Caco-2 (cell line): ENCODE measurements around the gene ARL4A. TPM values are rescaled to one million over a fixed set of nuclear protein-coding genes. Genes with fewer than 3 reads are reported as not detected.

Experiments used
- BruUV-seq: library from RNA; stranded (reverse); fragments of 400-500 nt; replicated peaks from 2 replicates; lab custom pipeline; 2021; lab: Mats Ljungman, UMichigan
- CTCF ChIA-PET: fragments of 300-600 bp; sonication (Branson Sonifier 250); formaldehyde crosslinking; loops from one replicate; lab custom pipeline; 2022; ENCODE audit warnings: antibody characterized with exemption; lab: Charles Lee
- POLR2A ChIA-PET: fragments of 300-600 bp; sonication (Branson Sonifier 250); formaldehyde crosslinking; loops from one replicate; lab custom pipeline; 2022; ENCODE audit warnings: antibody characterized with exemption; lab: Charles Lee
- DNase-seq, 2 experiments: peaks; one replicate each; pipeline versions ENCODE4 v3.0.0 to v3.0.0-alpha.2; 2020 to 2022
- H3K27me3 ChIP-seq: replicated peaks from 2 replicates; pipeline ENCODE4 v1.6.0; 2011; ENCODE audit warnings: low read length; ENCODE audit not compliant: control insufficient read depth, insufficient read depth
- H3K36me3 ChIP-seq: 2 replicates; pipeline ENCODE4 v1.5.1; 2011; ENCODE audit warnings: low read length; ENCODE audit not compliant: control insufficient read depth, insufficient read depth
- H3K4me1 ChIP-seq: fragments of 250-450 bp; sonication (Bioruptor Pico); 2 replicates; pipeline ENCODE4 v1.5.1; 2020; ENCODE audit warnings: mild to moderate bottlenecking
- H3K4me3 ChIP-seq: 2 replicates; pipeline ENCODE4 v1.5.1; 2011; ENCODE audit warnings: low read depth, mild to moderate bottlenecking, control low read depth, low read length
- H3K9me3 ChIP-seq: fragments of 250-450 bp; sonication (Bioruptor Pico); 2 replicates; pipeline ENCODE4 v1.5.1; 2020; ENCODE audit warnings: mild to moderate bottlenecking, moderate library complexity
- H3K27ac Mint-ChIP-seq: one replicate; pipeline ENCODE4 v1.8.0; 2022; ENCODE audit warnings: mixed read lengths; ENCODE audit not compliant: unreplicated experiment
- H3K27me3 Mint-ChIP-seq: one replicate; pipeline ENCODE4 v1.8.0; 2022; ENCODE audit warnings: mixed read lengths; ENCODE audit not compliant: insufficient read depth, unreplicated experiment
- H3K36me3 Mint-ChIP-seq: one replicate; pipeline ENCODE4 v1.8.0; 2022; ENCODE audit warnings: mild to moderate bottlenecking, mixed read lengths; ENCODE audit not compliant: insufficient read depth, unreplicated experiment
- H3K4me1 Mint-ChIP-seq: one replicate; pipeline ENCODE4 v1.8.0; 2022; ENCODE audit warnings: low read depth, mixed read lengths; ENCODE audit not compliant: unreplicated experiment
- H3K4me3 Mint-ChIP-seq: one replicate; pipeline ENCODE4 v1.8.0; 2022; ENCODE audit warnings: mild to moderate bottlenecking, moderate library complexity, mixed read lengths; ENCODE audit not compliant: unreplicated experiment
- H3K9me3 Mint-ChIP-seq: one replicate; pipeline ENCODE4 v1.8.0; 2022; ENCODE audit warnings: mixed read lengths; ENCODE audit not compliant: unreplicated experiment
- intact Hi-C: fragments of 100-400 bp; cut with micrococcal nuclease; formaldehyde crosslinking; loops from one replicate; pipeline ENCODE4 v1.10.0; 2022; ENCODE audit not compliant: unreplicated experiment
- total RNA-seq: library from RNA; stranded (reverse); gene quantifications from 2 replicates; pipeline ENCODE4 v1.2.3, GENCODE V29; 2022
- TF ChIP-seq, protein P1 (sequence below), 2 experiments: fragments of 200-600 bp in 1 of 2; IDR thresholded peaks; 1 replicate in 1 of 2; 2 replicates in 1 of 2; pipeline versions ENCODE4 v1.5.1 to v1.8.0; 2011 to 2022; ENCODE audit warnings: antibody characterized with exemption in 1 of 2, control low read depth in 1 of 2, inconsistent platforms in 1 of 2, low read depth in 1 of 2, low read length in 1 of 2, mild to moderate bottlenecking in 1 of 2, moderate library complexity in 1 of 2; ENCODE audit not compliant: insufficient read depth in 1 of 2, severe bottlenecking in 1 of 2, unreplicated experiment in 1 of 2

ARL4A gene
- total RNA-seq, 1 experiment from 2014 or later = 40.6 TPM

- H3K36me3 Mint-ChIP-seq = no peaks in the 10 kb centered on the region
- intact Hi-C loops = loop anchor here (2.0 kb wide), 1 partner anchor 87 kb away; no protein-coding TSS in a partner anchor
- peaks cover 20% of the 10 kb centered on the region for H3K4me1 Mint-ChIP-seq
- Histone ChIP-seq H3K36me3 (no peaks in the 10 kb centered on the region), H3K4me1 (peaks cover 12% of the 10 kb centered on the region), H3K4me3 (no peak overlapping the region), H3K9me3 (no peaks in the 10 kb centered on the region), H3K27me3 (no peaks in the 10 kb centered on the region)
- ChIA-PET CTCF (no interaction called here), POLR2A (no interaction called here)
- no TSS peak for BruUV-seq
- no peak overlapping the region for H3K4me3 Mint-ChIP-seq
- H3K9me3 Mint-ChIP-seq = no peaks in the 10 kb centered on the region
- DNase-seq = no peak
- H3K27me3 Mint-ChIP-seq = no peaks in the 10 kb centered on the region
- TF ChIP-seq, protein P1, sequence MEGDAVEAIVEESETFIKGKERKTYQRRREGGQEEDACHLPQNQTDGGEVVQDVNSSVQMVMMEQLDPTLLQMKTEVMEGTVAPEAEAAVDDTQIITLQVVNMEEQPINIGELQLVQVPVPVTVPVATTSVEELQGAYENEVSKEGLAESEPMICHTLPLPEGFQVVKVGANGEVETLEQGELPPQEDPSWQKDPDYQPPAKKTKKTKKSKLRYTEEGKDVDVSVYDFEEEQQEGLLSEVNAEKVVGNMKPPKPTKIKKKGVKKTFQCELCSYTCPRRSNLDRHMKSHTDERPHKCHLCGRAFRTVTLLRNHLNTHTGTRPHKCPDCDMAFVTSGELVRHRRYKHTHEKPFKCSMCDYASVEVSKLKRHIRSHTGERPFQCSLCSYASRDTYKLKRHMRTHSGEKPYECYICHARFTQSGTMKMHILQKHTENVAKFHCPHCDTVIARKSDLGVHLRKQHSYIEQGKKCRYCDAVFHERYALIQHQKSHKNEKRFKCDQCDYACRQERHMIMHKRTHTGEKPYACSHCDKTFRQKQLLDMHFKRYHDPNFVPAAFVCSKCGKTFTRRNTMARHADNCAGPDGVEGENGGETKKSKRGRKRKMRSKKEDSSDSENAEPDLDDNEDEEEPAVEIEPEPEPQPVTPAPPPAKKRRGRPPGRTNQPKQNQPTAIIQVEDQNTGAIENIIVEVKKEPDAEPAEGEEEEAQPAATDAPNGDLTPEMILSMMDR (IDR thresholded peaks at IDR 0.05; ENCODE audit: insufficient read depth in 1 of 2, low read depth in 1 of 2, low read length in 1 of 2, severe bottlenecking in 1 of 2, unreplicated experiment in 1 of 2) = no peak
- H3K27ac Mint-ChIP-seq = no peak overlapping the region
These were observed 26.4 kb downstream of the ARL4A start for GRCh38 chr7:12713625-12714378.

DNA sequence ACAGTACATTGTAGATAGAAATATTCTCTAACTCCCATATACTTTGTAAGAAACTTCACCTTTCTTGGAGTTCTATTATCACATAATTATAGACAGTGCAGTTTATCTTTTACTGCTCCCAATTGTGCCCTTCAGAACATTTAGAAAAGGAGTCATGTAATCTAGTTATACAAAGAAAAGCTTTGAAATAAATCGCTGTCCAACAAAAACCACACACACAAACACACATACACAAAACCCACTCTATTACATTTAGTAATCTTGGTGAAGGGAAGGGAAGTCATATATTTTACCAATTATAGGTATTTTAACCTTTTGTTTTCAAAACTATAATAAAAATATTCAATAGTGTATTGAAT, 26.9 kb downstream of the ARL4A start:
- H3K27me3 Mint-ChIP-seq = no peaks in the 10 kb centered on the region
- Histone ChIP-seq H3K4me3 (no peak overlapping the region), H3K36me3 (no peaks in the 10 kb centered on the region), H3K27me3 (no peaks in the 10 kb centered on the region), H3K4me1 (peaks cover 12% of the 10 kb centered on the region), H3K9me3 (no peaks in the 10 kb centered on the region)
- BruUV-seq = no TSS peak
- no peak overlapping the region for H3K4me3 Mint-ChIP-seq
- no peak for DNase-seq
- CTCF ChIA-PET = no interaction called here
- intact Hi-C loops = no loop called here
- peaks cover 20% of the 10 kb centered on the region for H3K4me1 Mint-ChIP-seq
- no peaks in the 10 kb centered on the region for H3K9me3 Mint-ChIP-seq
- TF ChIP-seq, protein P1 (IDR thresholded peaks at IDR 0.05; ENCODE audit: insufficient read depth in 1 of 2, low read depth in 1 of 2, low read length in 1 of 2, severe bottlenecking in 1 of 2, unreplicated experiment in 1 of 2) = no peak
- POLR2A ChIA-PET = no interaction called here
- H3K27ac Mint-ChIP-seq = no peak overlapping the region
- H3K36me3 Mint-ChIP-seq = no peaks in the 10 kb centered on the region

- Histone ChIP-seq H3K4me1 (peaks cover 12% of the 10 kb centered on the region), H3K4me3 (no peak overlapping the region), H3K36me3 (no peaks in the 10 kb centered on the region), H3K27me3 (no peaks in the 10 kb centered on the region), H3K9me3 (no peaks in the 10 kb centered on the region)
- DNase-seq = peak; percentile 49 to 56
- ChIA-PET CTCF (interaction anchor here (1.2 to 1.3 kb wide), 2 partner anchors 11 to 29 kb away, joined by 5 to 15 read pairs; partner anchors contain the start of gene ARL4A), POLR2A (interaction anchor here (0.6 to 1.1 kb wide), 2 partner anchors 29 to 70 kb away, joined by 3 to 9 read pairs; partner anchors contain the start of gene ARL4A)
- Mint-ChIP-seq H3K4me3 (peak overlapping the region; percentile 51), H3K9me3 (no peaks in the 10 kb centered on the region), H3K36me3 (no peaks in the 10 kb centered on the region), H3K27me3 (no peaks in the 10 kb centered on the region), H3K27ac (peak overlapping the region; percentile 81), H3K4me1 (peaks cover 20% of the 10 kb centered on the region)
- BruUV-seq = no TSS peak
- intact Hi-C loops = no loop called here
- TF ChIP-seq, protein P1 (IDR thresholded peaks at IDR 0.05; ENCODE audit: insufficient read depth in 1 of 2, low read depth in 1 of 2, low read length in 1 of 2, severe bottlenecking in 1 of 2, unreplicated experiment in 1 of 2) = no peak
These were observed 28.1 kb downstream of the ARL4A start for GRCh38 chr7:12715372-12716133.
